Prostate gland (tissue), 2 donors: Measurements from ENCODE around the gene IDH3B.

Experiments used
- CTCF ChIP-seq, 4 experiments: fragments of 200-600 bp in 2 of 4; fragments of 450-650 bp in 2 of 4; sonication (generic) in 2 of 4; IDR thresholded peaks; 1 replicate in 3 of 4; 2 replicates in 1 of 4; pipeline ENCODE4 v1.5.1; 2016 to 2019; ENCODE audit warnings: antibody characterized with exemption in 4 of 4, mild to moderate bottlenecking in 2 of 4, moderate library complexity in 2 of 4
- POLR2A ChIP-seq: fragments of 450-650 bp; IDR thresholded peaks from one replicate; pipeline ENCODE4 v1.6.1; 2016; ENCODE audit warnings: antibody characterized with exemption, mild to moderate bottlenecking

GRCh38 chr20:2701671-2702081 is 37.7 kb upstream of the IDH3B start:
- no peak for TF ChIP-seq CTCF (IDR thresholded peaks at IDR 0.05)
- no peak for TF ChIP-seq POLR2A
